GM12874 (cell line): ENCODE data around the gene ARHGAP25.

Experiments
- CTCF ChIP-seq: IDR thresholded peaks from 2 replicates; pipeline ENCODE4 v1.5.1; 2011; ENCODE audit warnings: low read depth, mild to moderate bottlenecking, control low read depth, low read length, moderate library complexity; ENCODE audit not compliant: insufficient read depth

ARHGAP25 gene

GRCh38 chr2:68819556-68819955, 84.9 kb downstream of the ARHGAP25 start:
- TF ChIP-seq CTCF: no peak

- no peak for TF ChIP-seq CTCF
Observed at GRCh38 chr2:68822207-68822872, 87.7 kb downstream of the ARHGAP25 start.

- TF ChIP-seq CTCF: no peak
Observed at GRCh38 chr2:68824831-68825230, 90.2 kb downstream of the ARHGAP25 start.

GRCh38 chr2:68825866-68826265, 91.3 kb downstream of the ARHGAP25 start:
- no peak for TF ChIP-seq CTCF

- TF ChIP-seq CTCF: no peak
Observed at GRCh38 chr2:68827666-68828065, 93.1 kb downstream of the ARHGAP25 start.

GRCh38 chr2:68828887-68829708, 94.5 kb downstream of the ARHGAP25 start:
- no peak for TF ChIP-seq CTCF

GRCh38 chr2:68829749-68830148, 95.1 kb downstream of the ARHGAP25 start:
- no peak for TF ChIP-seq CTCF
